Endothelial cell of umbilical vein (primary cell): ENCODE measurements around the gene NCF4. TPM values are rescaled to one million over a fixed set of nuclear protein-coding genes. Genes with fewer than 3 reads are reported as not detected.

ENCODE experiments used
- BruUV-seq: library from RNA; stranded (reverse); fragments of 400-500 nt; replicated peaks from 2 replicates; lab custom pipeline; 2021; lab: Mats Ljungman, UMichigan
- CTCF ChIA-PET: fragments of 300-600, 350-600 bp; sonication (Branson Sonifier 250); formaldehyde crosslinking; loops from one replicate; lab custom pipeline; 2021; ENCODE audit warnings: antibody characterized with exemption, inconsistent platforms; lab: Charles Lee
- POLR2A ChIA-PET: fragments of 300-600, 350-600 bp; sonication (Branson Sonifier 250); formaldehyde crosslinking; loops from one replicate; lab custom pipeline; 2021; ENCODE audit warnings: antibody characterized with exemption, inconsistent platforms; lab: Charles Lee
- DNase-seq: peaks from one replicate; pipeline ENCODE4 v3.0.0-alpha.2; 2011; ENCODE audit warnings: low read depth, low spot score
- FAIRE-seq: peaks from 2 replicates; lab custom pipeline; 2011; peaks lifted over from hg19 to GRCh38; lab: Jason Lieb, UNC
- H2AFZ ChIP-seq: 2 replicates; pipeline ENCODE4 v1.6.0; 2012; ENCODE audit warnings: low read depth, low read length, control low read depth, inconsistent platforms
- H3K27ac ChIP-seq: 2 replicates; pipeline ENCODE4 v1.5.1; 2011; ENCODE audit warnings: low read depth, mild to moderate bottlenecking, control low read depth, low read length, moderate library complexity; ENCODE audit not compliant: insufficient read depth
- H3K27me3 ChIP-seq, 2 experiments: 2 replicates each; pipeline versions ENCODE4 v1.6.0 to v1.6.1; 2011; ENCODE audit warnings: low read length in 2 of 2, mixed read lengths in 1 of 2; ENCODE audit not compliant: control insufficient read depth in 2 of 2, insufficient read depth in 2 of 2
- H3K36me3 ChIP-seq, 2 experiments: 2 replicates in 1 of 2; 3 replicates in 1 of 2; pipeline ENCODE4 v1.5.1; 2011; ENCODE audit warnings: low read length in 2 of 2, mild to moderate bottlenecking in 1 of 2, moderate library complexity in 1 of 2; ENCODE audit not compliant: control insufficient read depth in 2 of 2, insufficient read depth in 2 of 2; ENCODE audit errors: extremely low read depth in 1 of 2
- H3K4me1 ChIP-seq: 3 replicates; pipeline ENCODE4 v1.5.1; 2011; ENCODE audit warnings: mild to moderate bottlenecking, low read length; ENCODE audit not compliant: control insufficient read depth, insufficient read depth; ENCODE audit errors: extremely low read depth
- H3K4me2 ChIP-seq: 2 replicates; pipeline ENCODE4 v1.6.1; 2011; ENCODE audit warnings: low read length, control low read depth, mixed read lengths; ENCODE audit not compliant: insufficient read depth
- H3K4me3 ChIP-seq, 3 experiments: fragments of 200-600 bp in 1 of 3; sonication (generic), shearing (Covaris generic) in 1 of 3; replicated peaks in 1 of 3; 2 replicates each; pipeline ENCODE4 v1.5.1; 2011 to 2016; ENCODE audit warnings: control low read depth in 3 of 3, low read length in 3 of 3, mild to moderate bottlenecking in 2 of 3, inconsistent platforms in 1 of 3, low read depth in 1 of 3, moderate library complexity in 1 of 3; ENCODE audit not compliant: insufficient read depth in 1 of 3
- H3K79me2 ChIP-seq: 2 replicates; pipeline ENCODE4 v1.6.0; 2012; ENCODE audit warnings: low read length, inconsistent platforms; ENCODE audit not compliant: control insufficient read depth, insufficient read depth
- H3K9ac ChIP-seq: replicated peaks from 2 replicates; pipeline ENCODE3; 2011; ENCODE audit warnings: low read length, control low read depth; ENCODE audit not compliant: insufficient read depth; ENCODE audit errors: extremely low read depth
- H3K9me1 ChIP-seq: replicated peaks from 3 replicates; pipeline ENCODE4 v1.6.0; 2011; ENCODE audit warnings: mild to moderate bottlenecking, low read length; ENCODE audit not compliant: control insufficient read depth, insufficient read depth; ENCODE audit errors: extremely low read depth
- H3K9me3 ChIP-seq: replicated peaks from 2 replicates; pipeline ENCODE4 v1.5.1; 2012; ENCODE audit warnings: low read length, inconsistent platforms; ENCODE audit not compliant: control insufficient read depth, insufficient read depth
- H4K20me1 ChIP-seq: replicated peaks from 2 replicates; pipeline ENCODE3; 2011; ENCODE audit warnings: mild to moderate bottlenecking, low read length; ENCODE audit not compliant: control insufficient read depth, insufficient read depth; ENCODE audit errors: extremely low read depth
- EZH2 ChIP-seq: IDR thresholded peaks from 2 replicates; pipeline ENCODE4 v1.6.1; 2012; ENCODE audit warnings: borderline replicate concordance, low read depth, mild to moderate bottlenecking, moderate library complexity, low read length, inconsistent platforms; ENCODE audit not compliant: severe bottlenecking
- FOS ChIP-seq: IDR thresholded peaks from 2 replicates; pipeline ENCODE4 v1.6.1; 2011; ENCODE audit warnings: mild to moderate bottlenecking, low read length, moderate library complexity, borderline replicate concordance; ENCODE audit not compliant: insufficient read depth
- GATA2 ChIP-seq: IDR thresholded peaks from 2 replicates; pipeline ENCODE4 v1.7.0; 2011; ENCODE audit warnings: low read depth, mild to moderate bottlenecking, moderate library complexity, mixed read lengths, low read length; ENCODE audit not compliant: insufficient read length, insufficient read depth
- JUN ChIP-seq: IDR thresholded peaks from 2 replicates; pipeline ENCODE4 v1.6.1; 2011; ENCODE audit warnings: borderline replicate concordance, low read depth; ENCODE audit not compliant: insufficient read length, insufficient read depth
- MYC ChIP-seq: IDR thresholded peaks from one replicate; pipeline ENCODE4 v1.6.1; 2011; ENCODE audit warnings: mild to moderate bottlenecking, low read depth, low read length
- POLR2A ChIP-seq: IDR thresholded peaks from 2 replicates; pipeline ENCODE4 v1.6.1; 2012; ENCODE audit warnings: low read depth, mild to moderate bottlenecking, control low read depth, low read length
- POLR2AphosphoS5 ChIP-seq: IDR thresholded peaks from 2 replicates; pipeline ENCODE4 v1.6.1; 2012; ENCODE audit warnings: low read depth, mild to moderate bottlenecking, control low read depth, low read length, moderate library complexity; ENCODE audit not compliant: insufficient read depth
- dilution Hi-C: fragments of 300-500 bp; cut with MboI; formaldehyde crosslinking; loops from one replicate; pipeline ENCODE4 v1.15.0; 2019; ENCODE audit warnings: low sequenced_read_pairs; ENCODE audit not compliant: extremely low pct_ligation_motif_present
- intact Hi-C: fragments of 100-400 bp; cut with micrococcal nuclease; formaldehyde crosslinking; loops from one replicate; pipeline ENCODE4 v1.10.0; 2022
- polyA plus RNA-seq, 4 experiments: library from polyadenylated mRNA; depleted of rRNA in 3 of 4; stranded (reverse) in 3 of 4; unstranded in 1 of 4; fragments of >200 nt; gene quantifications; 2 replicates each; pipeline versions ENCODE4 v1.2.1 to v1.2.3, GENCODE V29; 2011 to 2012; ENCODE audit warnings: missing spikeins in 1 of 4
- total RNA-seq: library from RNA; stranded (reverse); gene quantifications from 2 replicates; pipeline ENCODE4 v1.2.3, GENCODE V29; 2021
- TF ChIP-seq, protein P1 (sequence below), 2 donors: IDR thresholded peaks; 1 replicate in 1 of 2; 2 replicates in 1 of 2; pipeline ENCODE4 v1.5.1; 2011; ENCODE audit warnings: low read length in 2 of 2, mild to moderate bottlenecking in 2 of 2, moderate library complexity in 2 of 2, control low read depth in 1 of 2, inconsistent platforms in 1 of 2, low read depth in 1 of 2; ENCODE audit not compliant: insufficient read depth in 1 of 2; ENCODE audit errors: extremely low read depth in 1 of 2
- TF ChIP-seq, protein P2 (sequence below): IDR thresholded peaks from 2 replicates; pipeline ENCODE4 v1.6.1; 2011; ENCODE audit not compliant: insufficient read depth, insufficient read length

NCF4 gene
- total and polyA plus RNA-seq, 2 donors (not counting 3 experiments of a cell fraction or from before 2014, with no cell fraction given) = 0.07 TPM; not detected in 1

DNA sequence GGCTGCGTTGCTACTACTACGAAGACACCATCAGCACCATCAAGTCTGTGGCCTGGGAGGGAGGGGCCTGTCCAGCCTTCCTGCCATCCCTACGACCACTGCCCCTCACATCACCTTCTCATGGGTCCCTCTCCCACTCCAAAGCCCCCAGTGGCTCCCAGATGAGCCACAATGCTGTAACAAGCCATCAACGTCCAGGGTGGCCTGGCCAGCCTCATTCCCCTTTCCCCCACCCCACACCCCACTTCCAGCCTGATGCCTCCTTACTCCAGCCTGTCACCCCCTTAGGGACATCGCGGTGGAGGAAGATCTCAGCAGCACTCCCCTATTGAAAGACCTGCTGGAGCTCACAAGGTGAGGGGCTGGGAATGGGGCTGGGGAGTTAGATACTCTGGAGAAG is 14.9 kb downstream of the NCF4 start:
- Histone ChIP-seq H3K79me2 (no peaks in the 10 kb centered on the region), H2AFZ (no peak overlapping the region), H4K20me1 (no peaks in the 10 kb centered on the region), H3K27ac (no peak overlapping the region), H3K9me3 (no peaks in the 10 kb centered on the region), H3K9me1 (no peaks in the 10 kb centered on the region), H3K36me3 (no peaks in the 10 kb centered on the region), H3K4me1 (peaks cover 43% of the 10 kb centered on the region), H3K4me2 (no peak overlapping the region), H3K4me3 (no peak overlapping the region), H3K9ac (no peak overlapping the region), H3K27me3 (no peaks in the 10 kb centered on the region)
- CTCF ChIA-PET = no interaction called here
- DNase-seq = no peak
- POLR2A ChIA-PET = no interaction called here
- intact Hi-C loops = no loop called here
- no peak for FAIRE-seq
- no TSS peak for BruUV-seq
- no peak for TF ChIP-seq FOS
- TF ChIP-seq, protein P1, sequence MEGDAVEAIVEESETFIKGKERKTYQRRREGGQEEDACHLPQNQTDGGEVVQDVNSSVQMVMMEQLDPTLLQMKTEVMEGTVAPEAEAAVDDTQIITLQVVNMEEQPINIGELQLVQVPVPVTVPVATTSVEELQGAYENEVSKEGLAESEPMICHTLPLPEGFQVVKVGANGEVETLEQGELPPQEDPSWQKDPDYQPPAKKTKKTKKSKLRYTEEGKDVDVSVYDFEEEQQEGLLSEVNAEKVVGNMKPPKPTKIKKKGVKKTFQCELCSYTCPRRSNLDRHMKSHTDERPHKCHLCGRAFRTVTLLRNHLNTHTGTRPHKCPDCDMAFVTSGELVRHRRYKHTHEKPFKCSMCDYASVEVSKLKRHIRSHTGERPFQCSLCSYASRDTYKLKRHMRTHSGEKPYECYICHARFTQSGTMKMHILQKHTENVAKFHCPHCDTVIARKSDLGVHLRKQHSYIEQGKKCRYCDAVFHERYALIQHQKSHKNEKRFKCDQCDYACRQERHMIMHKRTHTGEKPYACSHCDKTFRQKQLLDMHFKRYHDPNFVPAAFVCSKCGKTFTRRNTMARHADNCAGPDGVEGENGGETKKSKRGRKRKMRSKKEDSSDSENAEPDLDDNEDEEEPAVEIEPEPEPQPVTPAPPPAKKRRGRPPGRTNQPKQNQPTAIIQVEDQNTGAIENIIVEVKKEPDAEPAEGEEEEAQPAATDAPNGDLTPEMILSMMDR (IDR thresholded peaks at IDR 0.05; ENCODE audit: extremely low read depth in 1 of 2, insufficient read depth in 1 of 2, low read depth in 1 of 2, low read length in 2 of 2) = no peak
- TF ChIP-seq MYC = no peak
- no peak for TF ChIP-seq GATA2
- no peak for TF ChIP-seq EZH2
- TF ChIP-seq POLR2A = no peak
- TF ChIP-seq, protein P2, sequence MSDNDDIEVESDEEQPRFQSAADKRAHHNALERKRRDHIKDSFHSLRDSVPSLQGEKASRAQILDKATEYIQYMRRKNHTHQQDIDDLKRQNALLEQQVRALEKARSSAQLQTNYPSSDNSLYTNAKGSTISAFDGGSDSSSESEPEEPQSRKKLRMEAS = no peak
- no peak for TF ChIP-seq POLR2AphosphoS5
- TF ChIP-seq JUN = no peak
- dilution Hi-C loops = no loop called here
